Esophagus squamous epithelium (tissue), 5 donors: Measurements from ENCODE around the gene ACSS3. TPM values are rescaled to one million over a fixed set of nuclear protein-coding genes. Genes with fewer than 3 reads are reported as not detected.

Source experiments
- DNase-seq: peaks from one replicate; lab custom pipeline; 2025; lab: John Stamatoyannopoulos, UW
- H3K27ac ChIP-seq, 4 donors: fragments of 200-600 bp; sonication (generic); one replicate each; pipeline ENCODE4 v1.5.1; 2016 to 2019; ENCODE audit warnings: mild to moderate bottlenecking in 1 of 4
- H3K27me3 ChIP-seq, 4 donors: fragments of 200-600 bp; sonication (generic); 1 replicate in 3 of 4; 2 replicates in 1 of 4; pipeline versions ENCODE4 v1.5.1 to v1.6.0; 2017 to 2021; ENCODE audit warnings: antibody characterized with exemption in 1 of 4
- H3K36me3 ChIP-seq, 3 donors: fragments of 200-600 bp; sonication (generic); one replicate each; pipeline ENCODE4 v1.5.1; 2016 to 2019
- H3K4me1 ChIP-seq, 3 donors: fragments of 200-600 bp; sonication (generic); one replicate each; pipeline ENCODE4 v1.5.1; 2017 to 2019
- H3K4me3 ChIP-seq, 4 donors: fragments of 200-600 bp; sonication (generic); 1 replicate in 3 of 4; 2 replicates in 1 of 4; pipeline ENCODE4 v1.5.1; 2016 to 2019; ENCODE audit warnings: mild to moderate bottlenecking in 2 of 4, moderate library complexity in 1 of 4
- H3K9me3 ChIP-seq, 3 donors: fragments of 200-600 bp; sonication (generic); one replicate each; pipeline ENCODE4 v1.5.1; 2016 to 2019
- POLR2A ChIP-seq, 4 donors: fragments of 450-650 bp; IDR thresholded peaks; one replicate each; pipeline ENCODE4 v1.6.1; 2017; ENCODE audit warnings: antibody characterized with exemption in 4 of 4, mild to moderate bottlenecking in 4 of 4, moderate library complexity in 3 of 4
- WGBS, 2 donors: methylation state at CpG; one replicate each; pipeline ENCODE4 v1.1.5; 2018; 5-methylcytosine and 5-hydroxymethylcytosine counted together
- intact Hi-C: fragments of 100-400 bp; cut with DNase I; formaldehyde crosslinking; loops from one replicate; pipeline ENCODE4 v1.15.0; 2022
- total RNA-seq, 4 donors: library from RNA; depleted of rRNA; stranded (reverse); fragments of >200 nt; gene quantifications; one replicate each; pipeline ENCODE4 v1.1.0, GENCODE V29; 2016
- TF ChIP-seq, protein P1 (sequence below), 6 experiments: fragments of 450-650 bp in 4 of 6; fragments of 200-600 bp in 2 of 6; sonication (generic) in 2 of 6; IDR thresholded peaks; one replicate each; pipeline ENCODE4 v1.5.1; 2016 to 2019; ENCODE audit warnings: antibody characterized with exemption in 6 of 6, mild to moderate bottlenecking in 4 of 6, moderate library complexity in 4 of 6
- donor health status: DM: yes; HTN: yes; CAD: no.

ACSS3 gene
- total RNA-seq, 4 donors from 2014 or later: 0.35 to 7.4 (median 1.0) TPM

DNA sequence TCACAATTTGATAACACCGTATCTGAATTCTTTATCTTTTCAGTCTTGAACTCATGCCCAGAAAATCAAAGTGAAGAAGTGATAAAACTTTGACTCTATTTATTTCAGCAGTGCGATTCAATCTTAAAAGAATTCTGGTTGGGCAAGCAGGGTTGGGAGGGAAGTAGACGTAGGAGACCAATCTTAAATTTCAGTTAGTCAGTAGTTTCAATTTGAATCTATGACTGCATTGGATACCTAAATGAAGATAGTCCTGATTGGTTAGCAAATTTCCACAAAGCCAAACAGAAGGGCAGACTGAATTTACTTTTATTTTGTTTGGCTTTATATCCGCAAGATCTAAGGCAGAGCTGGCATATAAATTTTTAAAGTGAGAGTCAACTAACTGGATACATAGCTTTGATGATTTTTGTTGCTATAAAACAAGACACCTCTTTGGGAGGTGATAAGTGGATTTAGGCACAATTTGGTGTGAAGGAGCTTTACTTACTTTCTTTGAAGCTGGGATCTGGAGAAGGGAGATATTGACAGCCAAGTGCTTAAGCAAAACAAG, 2.6 kb downstream of the ACSS3 start:
- no peaks in the 10 kb centered on the region for H3K9me3 ChIP-seq
- no peaks in the 10 kb centered on the region for H3K36me3 ChIP-seq
- DNase-seq: no peak
- H3K4me3 ChIP-seq: peak overlapping the region in 1 of 4 donors; percentile 59
- peaks cover 0 to 7% (median 0%) of the 10 kb centered on the region in 3 donors for H3K4me1 ChIP-seq
- peak overlapping the region in 1 of 4 donors; percentile 81 for H3K27ac ChIP-seq
- intact Hi-C loops: no loop called here
- WGBS, 2 donors: 53 to 63% methylated on average over 4 of the region's 4 CpGs
- TF ChIP-seq, protein P1, sequence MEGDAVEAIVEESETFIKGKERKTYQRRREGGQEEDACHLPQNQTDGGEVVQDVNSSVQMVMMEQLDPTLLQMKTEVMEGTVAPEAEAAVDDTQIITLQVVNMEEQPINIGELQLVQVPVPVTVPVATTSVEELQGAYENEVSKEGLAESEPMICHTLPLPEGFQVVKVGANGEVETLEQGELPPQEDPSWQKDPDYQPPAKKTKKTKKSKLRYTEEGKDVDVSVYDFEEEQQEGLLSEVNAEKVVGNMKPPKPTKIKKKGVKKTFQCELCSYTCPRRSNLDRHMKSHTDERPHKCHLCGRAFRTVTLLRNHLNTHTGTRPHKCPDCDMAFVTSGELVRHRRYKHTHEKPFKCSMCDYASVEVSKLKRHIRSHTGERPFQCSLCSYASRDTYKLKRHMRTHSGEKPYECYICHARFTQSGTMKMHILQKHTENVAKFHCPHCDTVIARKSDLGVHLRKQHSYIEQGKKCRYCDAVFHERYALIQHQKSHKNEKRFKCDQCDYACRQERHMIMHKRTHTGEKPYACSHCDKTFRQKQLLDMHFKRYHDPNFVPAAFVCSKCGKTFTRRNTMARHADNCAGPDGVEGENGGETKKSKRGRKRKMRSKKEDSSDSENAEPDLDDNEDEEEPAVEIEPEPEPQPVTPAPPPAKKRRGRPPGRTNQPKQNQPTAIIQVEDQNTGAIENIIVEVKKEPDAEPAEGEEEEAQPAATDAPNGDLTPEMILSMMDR (IDR thresholded peaks at IDR 0.05): no peak
- TF ChIP-seq POLR2A (IDR thresholded peaks at IDR 0.05): no peak
- H3K27me3 ChIP-seq: peaks cover 0 to 17% (median 2%) of the 10 kb centered on the region in 4 donors

GRCh38 chr12:81081726-81082125, 3.8 kb downstream of the ACSS3 start:
- intact Hi-C loops: no loop called here
- H3K36me3 ChIP-seq: no peaks in the 10 kb centered on the region
- TF ChIP-seq, protein P1 (IDR thresholded peaks at IDR 0.05): no peak
- no peak for TF ChIP-seq POLR2A (IDR thresholded peaks at IDR 0.05)
- WGBS, 2 donors: 52 to 65% methylated on average over 1 of the region's 1 CpG
- no peak overlapping the region for H3K27ac ChIP-seq
- H3K4me3 ChIP-seq: no peak overlapping the region
- DNase-seq: no peak
- H3K27me3 ChIP-seq: peaks cover 0 to 17% (median 2%) of the 10 kb centered on the region in 4 donors
- peaks cover 0 to 7% (median 0%) of the 10 kb centered on the region in 3 donors for H3K4me1 ChIP-seq
- H3K9me3 ChIP-seq: no peaks in the 10 kb centered on the region

- DNase-seq: no peak
- TF ChIP-seq, protein P1 (IDR thresholded peaks at IDR 0.05): no peak
- no peak for TF ChIP-seq POLR2A (IDR thresholded peaks at IDR 0.05)
- Histone ChIP-seq H3K4me1 (peaks cover 0 to 4% (median 0%) of the 10 kb centered on the region in 3 donors), H3K27me3 (peaks cover 0 to 9% (median 0%) of the 10 kb centered on the region in 4 donors), H3K4me3 (no peak overlapping the region), H3K27ac (no peak overlapping the region), H3K36me3 (no peaks in the 10 kb centered on the region), H3K9me3 (no peaks in the 10 kb centered on the region)
- 88 to 92% methylated on average over 1 of the region's 1 CpG for WGBS, 2 donors
- intact Hi-C loops: no loop called here
These were observed 5.1 kb downstream of the ACSS3 start for GRCh38 chr12:81083018-81083417.

- DNase-seq: no peak
- Histone ChIP-seq H3K27ac (peak overlapping the region in 1 of 4 donors; percentile 31), H3K9me3 (no peaks in the 10 kb centered on the region), H3K36me3 (no peaks in the 10 kb centered on the region), H3K27me3 (no peaks in the 10 kb centered on the region), H3K4me1 (no peaks in the 10 kb centered on the region), H3K4me3 (no peak overlapping the region)
- 65 to 69% methylated on average over 7 of the region's 7 CpGs for WGBS, 2 donors
- no peak for TF ChIP-seq POLR2A (IDR thresholded peaks at IDR 0.05)
- TF ChIP-seq, protein P1 (IDR thresholded peaks at IDR 0.05): no peak
- intact Hi-C loops: no loop called here
These were observed 6.1 kb downstream of the ACSS3 start for GRCh38 chr12:81083906-81084513.

GRCh38 chr12:81084811-81085350, 7.0 kb downstream of the ACSS3 start:
- no peak overlapping the region for H3K4me3 ChIP-seq
- H3K36me3 ChIP-seq: no peaks in the 10 kb centered on the region
- H3K4me1 ChIP-seq: no peaks in the 10 kb centered on the region
- no peak for DNase-seq
- peak overlapping the region in 1 of 4 donors; percentile 37 for H3K27ac ChIP-seq
- WGBS, 2 donors: 36 to 61% methylated on average over 1 of the region's 1 CpG
- TF ChIP-seq, protein P1 (IDR thresholded peaks at IDR 0.05): no peak
- no peak for TF ChIP-seq POLR2A (IDR thresholded peaks at IDR 0.05)
- H3K27me3 ChIP-seq: no peaks in the 10 kb centered on the region
- intact Hi-C loops: no loop called here
- no peaks in the 10 kb centered on the region for H3K9me3 ChIP-seq
